Measurements from ENCODE around the gene SLC3A2. TPM values are rescaled to one million over a fixed set of nuclear protein-coding genes. Genes with fewer than 3 reads are reported as not detected.
A peak's percentile ranks its signal among the peaks of the same experiment; 100 is the strongest.

The SLC3A2 gene
- total and polyA plus RNA-seq, 4 donors, result 34.3 to 59.5 (median 51.0) TPM

GRCh38 chr11:62905927-62906531 lies 25.3 kb downstream of the SLC3A2 start:
- Histone ChIP-seq H3K36me3 (ENCODE audit: control insufficient read depth in 4 of 4, insufficient read depth in 3 of 4, low read depth in 1 of 4, low read length in 3 of 4) (no peaks in the 10 kb centered on the region), H3K27ac (ENCODE audit: low read depth in 1 of 2, low read length in 2 of 2) (no peak overlapping the region), H3K27me3 (ENCODE audit: control insufficient read depth in 4 of 4, insufficient read depth in 4 of 4, low read length in 3 of 4) (no peaks in the 10 kb centered on the region), H3K9me3 (ENCODE audit: control insufficient read depth in 4 of 4, low read length in 3 of 4) (no peaks in the 10 kb centered on the region), H3K9ac (ENCODE audit: low read depth in 1 of 2, low read length in 2 of 2) (no peak overlapping the region), H3K4me3 (ENCODE audit: low read depth in 1 of 3, low read length in 3 of 3) (no peak overlapping the region), H3K4me1 (ENCODE audit: control insufficient read depth in 4 of 4, insufficient read depth in 4 of 4, low read length in 3 of 4) (peaks cover 0 to 6% (median 1%) of the 10 kb centered on the region in 4 donors)
- peak; percentile 88 for DNase-seq (ENCODE audit: low spot score)
- 17% methylated on average over 14 of the region's 14 CpGs for WGBS
- TF ChIP-seq, protein P1, sequence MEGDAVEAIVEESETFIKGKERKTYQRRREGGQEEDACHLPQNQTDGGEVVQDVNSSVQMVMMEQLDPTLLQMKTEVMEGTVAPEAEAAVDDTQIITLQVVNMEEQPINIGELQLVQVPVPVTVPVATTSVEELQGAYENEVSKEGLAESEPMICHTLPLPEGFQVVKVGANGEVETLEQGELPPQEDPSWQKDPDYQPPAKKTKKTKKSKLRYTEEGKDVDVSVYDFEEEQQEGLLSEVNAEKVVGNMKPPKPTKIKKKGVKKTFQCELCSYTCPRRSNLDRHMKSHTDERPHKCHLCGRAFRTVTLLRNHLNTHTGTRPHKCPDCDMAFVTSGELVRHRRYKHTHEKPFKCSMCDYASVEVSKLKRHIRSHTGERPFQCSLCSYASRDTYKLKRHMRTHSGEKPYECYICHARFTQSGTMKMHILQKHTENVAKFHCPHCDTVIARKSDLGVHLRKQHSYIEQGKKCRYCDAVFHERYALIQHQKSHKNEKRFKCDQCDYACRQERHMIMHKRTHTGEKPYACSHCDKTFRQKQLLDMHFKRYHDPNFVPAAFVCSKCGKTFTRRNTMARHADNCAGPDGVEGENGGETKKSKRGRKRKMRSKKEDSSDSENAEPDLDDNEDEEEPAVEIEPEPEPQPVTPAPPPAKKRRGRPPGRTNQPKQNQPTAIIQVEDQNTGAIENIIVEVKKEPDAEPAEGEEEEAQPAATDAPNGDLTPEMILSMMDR (IDR thresholded peaks at IDR 0.05; ENCODE audit: low read depth, low read length, missing input control), result peak; percentile 99
- peak; percentile 98 to 99 for TF ChIP-seq RAD21 (IDR thresholded peaks at IDR 0.05)
- TF ChIP-seq, protein P2, sequence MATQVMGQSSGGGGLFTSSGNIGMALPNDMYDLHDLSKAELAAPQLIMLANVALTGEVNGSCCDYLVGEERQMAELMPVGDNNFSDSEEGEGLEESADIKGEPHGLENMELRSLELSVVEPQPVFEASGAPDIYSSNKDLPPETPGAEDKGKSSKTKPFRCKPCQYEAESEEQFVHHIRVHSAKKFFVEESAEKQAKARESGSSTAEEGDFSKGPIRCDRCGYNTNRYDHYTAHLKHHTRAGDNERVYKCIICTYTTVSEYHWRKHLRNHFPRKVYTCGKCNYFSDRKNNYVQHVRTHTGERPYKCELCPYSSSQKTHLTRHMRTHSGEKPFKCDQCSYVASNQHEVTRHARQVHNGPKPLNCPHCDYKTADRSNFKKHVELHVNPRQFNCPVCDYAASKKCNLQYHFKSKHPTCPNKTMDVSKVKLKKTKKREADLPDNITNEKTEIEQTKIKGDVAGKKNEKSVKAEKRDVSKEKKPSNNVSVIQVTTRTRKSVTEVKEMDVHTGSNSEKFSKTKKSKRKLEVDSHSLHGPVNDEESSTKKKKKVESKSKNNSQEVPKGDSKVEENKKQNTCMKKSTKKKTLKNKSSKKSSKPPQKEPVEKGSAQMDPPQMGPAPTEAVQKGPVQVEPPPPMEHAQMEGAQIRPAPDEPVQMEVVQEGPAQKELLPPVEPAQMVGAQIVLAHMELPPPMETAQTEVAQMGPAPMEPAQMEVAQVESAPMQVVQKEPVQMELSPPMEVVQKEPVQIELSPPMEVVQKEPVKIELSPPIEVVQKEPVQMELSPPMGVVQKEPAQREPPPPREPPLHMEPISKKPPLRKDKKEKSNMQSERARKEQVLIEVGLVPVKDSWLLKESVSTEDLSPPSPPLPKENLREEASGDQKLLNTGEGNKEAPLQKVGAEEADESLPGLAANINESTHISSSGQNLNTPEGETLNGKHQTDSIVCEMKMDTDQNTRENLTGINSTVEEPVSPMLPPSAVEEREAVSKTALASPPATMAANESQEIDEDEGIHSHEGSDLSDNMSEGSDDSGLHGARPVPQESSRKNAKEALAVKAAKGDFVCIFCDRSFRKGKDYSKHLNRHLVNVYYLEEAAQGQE (IDR thresholded peaks at IDR 0.05), result no peak
- no peak for TF ChIP-seq FOXA2 (IDR thresholded peaks at IDR 0.05)
- no peak for TF ChIP-seq SP1 (IDR thresholded peaks at IDR 0.05)

GRCh38 chr11:62908468-62909072 lies 27.9 kb downstream of the SLC3A2 start:
- 80% methylated on average over 9 of the region's 9 CpGs for WGBS
- no peak overlapping the region for H3K27ac ChIP-seq (ENCODE audit: low read depth in 1 of 2, low read length in 2 of 2)
- peaks cover 0 to 6% (median 1%) of the 10 kb centered on the region in 4 donors for H3K4me1 ChIP-seq (ENCODE audit: control insufficient read depth in 4 of 4, insufficient read depth in 4 of 4, low read length in 3 of 4)
- TF ChIP-seq EGR1 (IDR thresholded peaks at IDR 0.05; ENCODE audit: low read depth in 2 of 2) (no peak), GABPA (IDR thresholded peaks at IDR 0.05 in 1 of 2, conservative IDR thresholded peaks at IDR 0.05 in 1 of 2) (no peak), SP1 (IDR thresholded peaks at IDR 0.05) (no peak), HNF4A (conservative IDR thresholded peaks at IDR 0.05) (no peak), YY1 (IDR thresholded peaks at IDR 0.05) (no peak), JUND (IDR thresholded peaks at IDR 0.05) (no peak), RAD21 (IDR thresholded peaks at IDR 0.05) (no peak), TAF1 (conservative IDR thresholded peaks at IDR 0.05) (no peak), HNF4G (IDR thresholded peaks at IDR 0.05) (no peak), NR2F2 (IDR thresholded peaks at IDR 0.05) (no peak), RXRA (IDR thresholded peaks at IDR 0.05) (no peak), FOXA1 (IDR thresholded peaks at IDR 0.05) (no peak), FOXA2 (IDR thresholded peaks at IDR 0.05) (no peak)
- TF ChIP-seq, protein P3, sequence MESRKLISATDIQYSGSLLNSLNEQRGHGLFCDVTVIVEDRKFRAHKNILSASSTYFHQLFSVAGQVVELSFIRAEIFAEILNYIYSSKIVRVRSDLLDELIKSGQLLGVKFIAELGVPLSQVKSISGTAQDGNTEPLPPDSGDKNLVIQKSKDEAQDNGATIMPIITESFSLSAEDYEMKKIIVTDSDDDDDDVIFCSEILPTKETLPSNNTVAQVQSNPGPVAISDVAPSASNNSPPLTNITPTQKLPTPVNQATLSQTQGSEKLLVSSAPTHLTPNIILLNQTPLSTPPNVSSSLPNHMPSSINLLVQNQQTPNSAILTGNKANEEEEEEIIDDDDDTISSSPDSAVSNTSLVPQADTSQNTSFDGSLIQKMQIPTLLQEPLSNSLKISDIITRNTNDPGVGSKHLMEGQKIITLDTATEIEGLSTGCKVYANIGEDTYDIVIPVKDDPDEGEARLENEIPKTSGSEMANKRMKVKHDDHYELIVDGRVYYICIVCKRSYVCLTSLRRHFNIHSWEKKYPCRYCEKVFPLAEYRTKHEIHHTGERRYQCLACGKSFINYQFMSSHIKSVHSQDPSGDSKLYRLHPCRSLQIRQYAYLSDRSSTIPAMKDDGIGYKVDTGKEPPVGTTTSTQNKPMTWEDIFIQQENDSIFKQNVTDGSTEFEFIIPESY (IDR thresholded peaks at IDR 0.05), result no peak
- TF ChIP-seq, protein P1 (IDR thresholded peaks at IDR 0.05; ENCODE audit: low read depth, low read length, missing input control), result no peak
- TF ChIP-seq, protein P2 (IDR thresholded peaks at IDR 0.05), result no peak
- TF ChIP-seq, protein P4, sequence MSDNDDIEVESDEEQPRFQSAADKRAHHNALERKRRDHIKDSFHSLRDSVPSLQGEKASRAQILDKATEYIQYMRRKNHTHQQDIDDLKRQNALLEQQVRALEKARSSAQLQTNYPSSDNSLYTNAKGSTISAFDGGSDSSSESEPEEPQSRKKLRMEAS (IDR thresholded peaks at IDR 0.05), result no peak

More at GRCh38 chr11:62908468-62909072, 27.9 kb downstream of the SLC3A2 start:
- no peak overlapping the region for H3K4me3 ChIP-seq (ENCODE audit: low read depth in 1 of 3, low read length in 3 of 3)
- H3K27me3 ChIP-seq (ENCODE audit: control insufficient read depth in 4 of 4, insufficient read depth in 4 of 4, low read length in 3 of 4), result no peaks in the 10 kb centered on the region
- no peak for DNase-seq (ENCODE audit: low spot score)
- H3K9me3 ChIP-seq (ENCODE audit: control insufficient read depth in 4 of 4, low read length in 3 of 4), result no peaks in the 10 kb centered on the region
- no peaks in the 10 kb centered on the region for H3K36me3 ChIP-seq (ENCODE audit: control insufficient read depth in 4 of 4, insufficient read depth in 3 of 4, low read depth in 1 of 4, low read length in 3 of 4)
- H3K9ac ChIP-seq (ENCODE audit: low read depth in 1 of 2, low read length in 2 of 2), result no peak overlapping the region
